H9 (cell line): Measurements from ENCODE around the gene SHBG. TPM values are rescaled to one million over a fixed set of nuclear protein-coding genes. Genes with fewer than 3 reads are reported as not detected.
A peak's percentile ranks its signal among the peaks of the same experiment; 100 is the strongest.

ENCODE experiments used
- DNase-seq: peaks from one replicate; pipeline ENCODE4 v3.0.0-alpha.2; 2017
- H2AFZ ChIP-seq: one replicate; pipeline ENCODE4 v1.6.1; 2013; ENCODE audit warnings: mild to moderate bottlenecking, low read length, control low read depth, moderate library complexity
- H2AK5ac ChIP-seq: 2 replicates; pipeline ENCODE4 v1.6.1; 2013; ENCODE audit warnings: low read length, control low read depth, mixed read lengths; ENCODE audit not compliant: insufficient read length
- H2BK120ac ChIP-seq: one replicate; pipeline ENCODE4 v1.6.1; 2013; ENCODE audit warnings: low read depth, mild to moderate bottlenecking, low read length, control low read depth, inconsistent platforms; ENCODE audit not compliant: poor library complexity, severe bottlenecking
- H2BK12ac ChIP-seq: 2 replicates; pipeline ENCODE4 v1.6.1; 2013; ENCODE audit warnings: low read length, control low read depth, mixed read lengths, low read depth; ENCODE audit not compliant: insufficient read length
- H2BK15ac ChIP-seq: 2 replicates; pipeline ENCODE4 v1.6.1; 2013; ENCODE audit warnings: low read depth, low read length, control low read depth
- H2BK20ac ChIP-seq: one replicate; pipeline ENCODE4 v1.6.1; 2013; ENCODE audit warnings: low read depth, mild to moderate bottlenecking, low read length, control low read depth, inconsistent platforms; ENCODE audit not compliant: poor library complexity, severe bottlenecking
- H2BK5ac ChIP-seq: 2 replicates; pipeline ENCODE4 v1.6.1; 2013; ENCODE audit warnings: low read length, control low read depth, mixed read lengths; ENCODE audit not compliant: insufficient read length
- H3K14ac ChIP-seq: 2 replicates; pipeline ENCODE4 v1.6.1; 2013; ENCODE audit warnings: low read length, control low read depth; ENCODE audit not compliant: insufficient read depth
- H3K18ac ChIP-seq: 2 replicates; pipeline ENCODE4 v1.6.1; 2013; ENCODE audit warnings: low read depth, mild to moderate bottlenecking, mixed read lengths, low read length, control low read depth; ENCODE audit not compliant: insufficient read length
- H3K23ac ChIP-seq: 2 replicates; pipeline ENCODE4 v1.6.1; 2013; ENCODE audit warnings: low read length, control low read depth, mixed read lengths, low read depth; ENCODE audit not compliant: insufficient read length
- H3K23me2 ChIP-seq: 2 replicates; pipeline ENCODE4 v1.6.1; 2013; ENCODE audit warnings: low read depth, mild to moderate bottlenecking, mixed read lengths, low read length, control low read depth; ENCODE audit not compliant: insufficient read length, poor library complexity, severe bottlenecking
- H3K27ac ChIP-seq: 2 replicates; pipeline ENCODE4 v1.5.1; 2013; ENCODE audit warnings: low read length, control low read depth, mixed read lengths, low read depth; ENCODE audit not compliant: insufficient read length
- H3K27me3 ChIP-seq: 2 replicates; pipeline ENCODE4 v1.6.1; 2013; ENCODE audit warnings: low read length, control low read depth, inconsistent platforms; ENCODE audit not compliant: insufficient read depth
- H3K4ac ChIP-seq: 2 replicates; pipeline ENCODE4 v1.6.1; 2013; ENCODE audit warnings: low read depth, mild to moderate bottlenecking, control low read depth, inconsistent platforms, low read length, moderate library complexity
- H3K4me1 ChIP-seq: 2 replicates; pipeline ENCODE4 v1.6.1; 2013; ENCODE audit warnings: low read length, control low read depth, inconsistent platforms; ENCODE audit not compliant: insufficient read depth
- H3K4me2 ChIP-seq: 2 replicates; pipeline ENCODE4 v1.6.1; 2013; ENCODE audit warnings: low read length, control low read depth, mixed read lengths; ENCODE audit not compliant: insufficient read length, insufficient read depth
- H3K56ac ChIP-seq: 2 replicates; pipeline ENCODE4 v1.6.1; 2013; ENCODE audit warnings: low read depth, mild to moderate bottlenecking, mixed read lengths, low read length, control low read depth; ENCODE audit not compliant: insufficient read length
- H3K79me1 ChIP-seq: 2 replicates; pipeline ENCODE4 v1.6.1; 2013; ENCODE audit warnings: low read depth, mild to moderate bottlenecking, moderate library complexity, low read length, control low read depth, inconsistent platforms; ENCODE audit not compliant: insufficient read depth, poor library complexity, severe bottlenecking
- H3K79me2 ChIP-seq: 2 replicates; pipeline ENCODE4 v1.6.1; 2013; ENCODE audit warnings: low read length, control low read depth, inconsistent platforms; ENCODE audit not compliant: insufficient read depth
- H3K9ac ChIP-seq: 2 replicates; pipeline ENCODE4 v1.6.1; 2013; ENCODE audit warnings: low read length, control low read depth, mixed read lengths; ENCODE audit not compliant: insufficient read length; ENCODE audit errors: extremely low read depth
- H3K9me3 ChIP-seq: one replicate; pipeline ENCODE4 v1.6.1; 2013; ENCODE audit warnings: low read depth, low read length, inconsistent platforms; ENCODE audit not compliant: control insufficient read depth
- H3T11ph ChIP-seq: one replicate; pipeline ENCODE4 v1.6.1; 2013; ENCODE audit warnings: mild to moderate bottlenecking, low read length, control low read depth, inconsistent platforms
- H4K20me1 ChIP-seq: one replicate; pipeline ENCODE4 v1.6.1; 2013; ENCODE audit not compliant: control insufficient read depth, insufficient read length, insufficient read depth
- H4K5ac ChIP-seq: 2 replicates; pipeline ENCODE4 v1.6.1; 2013; ENCODE audit warnings: low read depth, mild to moderate bottlenecking, mixed read lengths, low read length, control low read depth; ENCODE audit not compliant: insufficient read length
- H4K8ac ChIP-seq: replicated peaks from 2 replicates; pipeline ENCODE4 v1.6.1; 2013; ENCODE audit warnings: low read length, control low read depth, mixed read lengths, low read depth; ENCODE audit not compliant: insufficient read length
- H4K91ac ChIP-seq: 2 replicates; pipeline ENCODE4 v1.6.1; 2013; ENCODE audit warnings: low read depth, mild to moderate bottlenecking, moderate library complexity, mixed read lengths, low read length, control low read depth; ENCODE audit not compliant: insufficient read length
- H3K27ac Mint-ChIP-seq, 3 experiments: 2 replicates in 2 of 3; 3 replicates in 1 of 3; pipeline ENCODE4 v1.8.0; 2020 to 2021; ENCODE audit warnings: mixed read lengths in 3 of 3, mild to moderate bottlenecking in 1 of 3, moderate library complexity in 1 of 3
- H3K27me3 Mint-ChIP-seq: 2 replicates; pipeline ENCODE4 v1.8.0; 2021; ENCODE audit warnings: low read depth, mild to moderate bottlenecking, moderate library complexity, mixed read lengths
- H3K36me3 Mint-ChIP-seq, 3 experiments: 2 replicates in 2 of 3; 3 replicates in 1 of 3; pipeline ENCODE4 v1.8.0; 2020 to 2021; ENCODE audit warnings: low read depth in 3 of 3, mixed read lengths in 3 of 3; ENCODE audit not compliant: insufficient read depth in 1 of 3
- H3K4me1 Mint-ChIP-seq, 2 experiments: 2 replicates each; pipeline ENCODE4 v1.8.0; 2020; ENCODE audit warnings: mixed read lengths in 2 of 2
- H3K4me3 Mint-ChIP-seq, 2 experiments: 2 replicates in 1 of 2; 3 replicates in 1 of 2; pipeline ENCODE4 v1.8.0; 2020 to 2021; ENCODE audit warnings: mild to moderate bottlenecking in 2 of 2, mixed read lengths in 2 of 2, moderate library complexity in 1 of 2
- H3K9me3 Mint-ChIP-seq, 2 experiments: 2 replicates in 1 of 2; 3 replicates in 1 of 2; pipeline ENCODE4 v1.8.0; 2020; ENCODE audit warnings: mild to moderate bottlenecking in 2 of 2, mixed read lengths in 2 of 2, moderate library complexity in 1 of 2
- whole genome bisulfite sequencing: extraction: QIAGEN DNeasy Blood & Tissue Kit; methylation state at CpG from one replicate; pipeline ENCODE4 v1.1.7; 2013; ENCODE audit warnings: missing lambda C conversion rate, low lambda C conversion rate, mixed read lengths; ENCODE audit not compliant: insufficient read length; ENCODE audit errors: extremely low coverage; 5-methylcytosine and 5-hydroxymethylcytosine counted together
- total RNA-seq: library from RNA; stranded (reverse); gene quantifications from 2 replicates; pipeline ENCODE4 v1.2.1, GENCODE V29; 2021
- TF ChIP-seq, protein P1 (sequence below): fragments of 200-600 bp; sonication (generic); conservative IDR thresholded peaks from 3 replicates; pipeline ENCODE4 v1.8.0; 2021; ENCODE audit warnings: antibody characterized with exemption, mild to moderate bottlenecking

SHBG gene
- total RNA-seq, 1 experiment from 2014 or later: 1.6 TPM

GRCh38 chr17:7583253-7584109, 46.5 kb upstream of the SHBG start, which contains the start of gene MPDU1:
Gene MPDU1 (plus strand): TSS chr17:7583852. CDS start chr17:7583863, 11 bp downstream.
- peak within 1 kb of the TSS; percentile 70 for H3K4ac ChIP-seq
- H2BK5ac ChIP-seq: peak within 1 kb of the TSS; percentile 92
- Mint-ChIP-seq H3K9me3 (peaks cover 0 to 3% of the 10 kb centered on the region in 2 experiments; a peak in 1 of 5 replicates), H3K4me1 (peaks cover 31 to 55% of the 10 kb centered on the region in 2 experiments), H3K36me3 (peaks cover 10 to 43% (median 38%) of the 10 kb centered on the region in 3 experiments), H3K27me3 (no peaks in the 10 kb centered on the region; the same call in none of the 2 replicates), H3K4me3 (peak within 1 kb of the TSS; percentile 98), H3K27ac (peak within 1 kb of the TSS; percentile 100)
- no peak within 1 kb of the TSS for H2AFZ ChIP-seq
- peak within 1 kb of the TSS; percentile 100 for H3K9ac ChIP-seq
- DNase-seq: peak; percentile 98
- WGBS: no CpG with 5 or more reads among the region's 69 CpGs
- H3K18ac ChIP-seq: peak within 1 kb of the TSS; percentile 100
- peak within 1 kb of the TSS; percentile 79 for H3K4me2 ChIP-seq
- H3T11ph ChIP-seq: peak within 1 kb of the TSS; percentile 93
- H3K27ac ChIP-seq: peak within 1 kb of the TSS; percentile 96
- peak within 1 kb of the TSS; percentile 96 for H4K91ac ChIP-seq
- no peaks in the 10 kb centered on the region for H4K20me1 ChIP-seq
- H3K23ac ChIP-seq: no peak within 1 kb of the TSS
- TF ChIP-seq, protein P1, sequence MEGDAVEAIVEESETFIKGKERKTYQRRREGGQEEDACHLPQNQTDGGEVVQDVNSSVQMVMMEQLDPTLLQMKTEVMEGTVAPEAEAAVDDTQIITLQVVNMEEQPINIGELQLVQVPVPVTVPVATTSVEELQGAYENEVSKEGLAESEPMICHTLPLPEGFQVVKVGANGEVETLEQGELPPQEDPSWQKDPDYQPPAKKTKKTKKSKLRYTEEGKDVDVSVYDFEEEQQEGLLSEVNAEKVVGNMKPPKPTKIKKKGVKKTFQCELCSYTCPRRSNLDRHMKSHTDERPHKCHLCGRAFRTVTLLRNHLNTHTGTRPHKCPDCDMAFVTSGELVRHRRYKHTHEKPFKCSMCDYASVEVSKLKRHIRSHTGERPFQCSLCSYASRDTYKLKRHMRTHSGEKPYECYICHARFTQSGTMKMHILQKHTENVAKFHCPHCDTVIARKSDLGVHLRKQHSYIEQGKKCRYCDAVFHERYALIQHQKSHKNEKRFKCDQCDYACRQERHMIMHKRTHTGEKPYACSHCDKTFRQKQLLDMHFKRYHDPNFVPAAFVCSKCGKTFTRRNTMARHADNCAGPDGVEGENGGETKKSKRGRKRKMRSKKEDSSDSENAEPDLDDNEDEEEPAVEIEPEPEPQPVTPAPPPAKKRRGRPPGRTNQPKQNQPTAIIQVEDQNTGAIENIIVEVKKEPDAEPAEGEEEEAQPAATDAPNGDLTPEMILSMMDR: no peak
- peak within 1 kb of the TSS; percentile 92 for H3K56ac ChIP-seq
- H2AK5ac ChIP-seq: no peak within 1 kb of the TSS
- no peak within 1 kb of the TSS for H2BK20ac ChIP-seq
- peak within 1 kb of the TSS; percentile 100 for H3K14ac ChIP-seq
- peak within 1 kb of the TSS; percentile 99 for H4K5ac ChIP-seq
- peaks cover 3% of the 10 kb centered on the region for H3K23me2 ChIP-seq
- H3K4me1 ChIP-seq: no peaks in the 10 kb centered on the region
- H2BK15ac ChIP-seq: no peak within 1 kb of the TSS
- H3K9me3 ChIP-seq: no peaks in the 10 kb centered on the region
- no peaks in the 10 kb centered on the region; the same call in 1 of the 2 replicates for H3K79me2 ChIP-seq
- peak within 1 kb of the TSS; percentile 82 for H2BK120ac ChIP-seq
- no peaks in the 10 kb centered on the region for H3K27me3 ChIP-seq
- H2BK12ac ChIP-seq: peak within 1 kb of the TSS; percentile 92
- peak within 1 kb of the TSS; percentile 98 for H4K8ac ChIP-seq
- no peaks in the 10 kb centered on the region for H3K79me1 ChIP-seq
